ENCODE results near the gene VIL1.

- TF ChIP-seq CTCF (optimal IDR thresholded peaks at IDR 0.05 in 1 of 3, IDR thresholded peaks at IDR 0.05 in 1 of 3, conservative IDR thresholded peaks at IDR 0.05 in 1 of 3; ENCODE audit: extremely low read depth in 1 of 3, insufficient read depth in 2 of 3, low read length in 3 of 3) = no peak
- TF ChIP-seq EZH2 (IDR thresholded peaks at IDR 0.05; ENCODE audit: low read length) = no peak
These were observed 11.8 kb downstream of the VIL1 start for GRCh38 chr2:218430721-218431120.
